ENCODE results near the gene TNFRSF4. TPM values are rescaled to one million over a fixed set of nuclear protein-coding genes. Genes with fewer than 3 reads are reported as not detected.
A peak's percentile ranks its signal among the peaks of the same experiment; 100 is the strongest.

TNFRSF4 gene
- total and polyA plus RNA-seq, 2 of the 13 experiments (the other 11 are each of a cell fraction or from before 2014, with no cell fraction given) = not detected

- no peak overlapping the region for H2AFZ ChIP-seq (ENCODE audit: low read length)
- H3K4me1 ChIP-seq (ENCODE audit: insufficient read depth, low read length) = no peaks in the 10 kb centered on the region
- no peaks in the 10 kb centered on the region for H3K9me3 ChIP-seq (ENCODE audit: low read length)
- intact Hi-C loops (cut with micrococcal nuclease; ENCODE audit: unreplicated experiment) = no loop called here
- 0 out of 2 replicates have a peak, but pooled peaks have one; percentile 61 for TF ChIP-seq HNRNPL (IDR thresholded peaks at IDR 0.05; ENCODE audit: low read depth, low read length)
- no peak for TF ChIP-seq ZNF124 (CRISPR knock-in tag; IDR thresholded peaks at IDR 0.05)
- no peak for TF ChIP-seq TRAFD1 (CRISPR knock-in tag; IDR thresholded peaks at IDR 0.05; ENCODE audit: borderline replicate concordance)
- peak; percentile 15 for TF ChIP-seq AGO2 (optimal IDR thresholded peaks at IDR 0.05; ENCODE audit: low read depth, low read length)
- no peak for FAIRE-seq
- no peak for DNase-seq (ENCODE audit: low spot score)
- ChIA-PET POLR2A (no interaction called here), CTCF (ENCODE audit: low intra/inter-chr PET ratio, low total read pairs) (no interaction called here)
- in situ Hi-C loops (cut with HindIII; ENCODE audit: extremely low pct_ligation_motif_present, low pct_unique_long_range_greater_than_20kb) = no loop called here
- peaks cover 16% of the 10 kb centered on the region for H3K79me2 ChIP-seq (ENCODE audit: insufficient read depth, low read length)
- BruUV-seq (replicated peaks) = no TSS peak
- H4K20me1 ChIP-seq (ENCODE audit: insufficient read depth, low read length) = 0 out of 2 replicates have a peak, but pooled peaks cover 7% of the 10 kb centered on the region
- 98% methylated on average over 8 of the region's 30 CpGs for WGBS (ENCODE audit: low lambda C conversion rate)
- no peak overlapping the region for H3K27ac ChIP-seq (ENCODE audit: extremely low read length, insufficient read depth, low read length)
- H3K9ac ChIP-seq (ENCODE audit: insufficient read depth, low read depth, low read length) = no peak overlapping the region
- peaks cover 33 to 71% of the 10 kb centered on the region in 2 experiments for H3K36me3 ChIP-seq (replicated peaks in 1 of 2; ENCODE audit: control insufficient read depth in 1 of 2, insufficient read depth in 2 of 2, low read length in 2 of 2)
- H3K27me3 ChIP-seq (ENCODE audit: control insufficient read depth in 1 of 2, insufficient read depth in 2 of 2, low read length in 2 of 2) = no peaks in the 10 kb centered on the region
- no peak for ATAC-seq
- H3K4me3 ChIP-seq (replicated peaks in 1 of 3; ENCODE audit: insufficient read depth in 1 of 3, low read depth in 2 of 3, low read length in 3 of 3) = no peak overlapping the region
- H3K4me2 ChIP-seq (ENCODE audit: low read depth, low read length) = no peak overlapping the region
These were observed 8.1 kb upstream of the TNFRSF4 start for GRCh38 chr1:1221887-1222574.

- in situ Hi-C loops (cut with HindIII; ENCODE audit: extremely low pct_ligation_motif_present, low pct_unique_long_range_greater_than_20kb) = no loop called here
- intact Hi-C loops (cut with micrococcal nuclease; ENCODE audit: unreplicated experiment) = no loop called here
- BruUV-seq (replicated peaks) = no TSS peak
- no peaks in the 10 kb centered on the region for H3K27me3 ChIP-seq (ENCODE audit: control insufficient read depth in 1 of 2, insufficient read depth in 2 of 2, low read length in 2 of 2)
- DNase-seq (ENCODE audit: low spot score) = no peak
- no peak overlapping the region for H2AFZ ChIP-seq (ENCODE audit: low read length)
- FAIRE-seq = no peak
- ATAC-seq = no peak
- no peaks in the 10 kb centered on the region for H3K79me2 ChIP-seq (ENCODE audit: insufficient read depth, low read length)
- no peaks in the 10 kb centered on the region for H3K4me1 ChIP-seq (ENCODE audit: insufficient read depth, low read length)
- H3K9me3 ChIP-seq (ENCODE audit: low read length) = no peaks in the 10 kb centered on the region
- H3K27ac ChIP-seq (ENCODE audit: extremely low read length, insufficient read depth, low read length) = no peak overlapping the region
- POLR2A ChIA-PET = no interaction called here
- no peak overlapping the region for H3K9ac ChIP-seq (ENCODE audit: insufficient read depth, low read depth, low read length)
- H4K20me1 ChIP-seq (ENCODE audit: insufficient read depth, low read length) = no peaks in the 10 kb centered on the region
- H3K4me3 ChIP-seq (replicated peaks in 1 of 3; ENCODE audit: insufficient read depth in 1 of 3, low read depth in 2 of 3, low read length in 3 of 3) = no peak overlapping the region
- 94% methylated on average over 24 of the region's 24 CpGs for WGBS (ENCODE audit: low lambda C conversion rate)
- peaks cover 30 to 62% of the 10 kb centered on the region in 2 experiments; a peak in 4 of 5 replicates for H3K36me3 ChIP-seq (replicated peaks in 1 of 2; ENCODE audit: control insufficient read depth in 1 of 2, insufficient read depth in 2 of 2, low read length in 2 of 2)
- no peak overlapping the region for H3K4me2 ChIP-seq (ENCODE audit: low read depth, low read length)
- CTCF ChIA-PET (ENCODE audit: low intra/inter-chr PET ratio, low total read pairs) = no interaction called here
- TF ChIP-seq AKNA (CRISPR knock-in tag; IDR thresholded peaks at IDR 0.05; ENCODE audit: borderline replicate concordance) = no peak
- TF ChIP-seq ZNF782 (CRISPR knock-in tag; IDR thresholded peaks at IDR 0.05; ENCODE audit: borderline replicate concordance) = no peak
- no peak for TF ChIP-seq CCAR2 (optimal IDR thresholded peaks at IDR 0.05; ENCODE audit: low read depth, low read length)
- no peak for TF ChIP-seq MED8 (CRISPR knock-in tag; IDR thresholded peaks at IDR 0.05; ENCODE audit: insufficient replicate concordance)
- TF ChIP-seq CC2D1A (CRISPR knock-in tag; IDR thresholded peaks at IDR 0.05) = no peak
- TF ChIP-seq ZNF777 (CRISPR knock-in tag; IDR thresholded peaks at IDR 0.05) = no peak
These were observed 6.2 kb upstream of the TNFRSF4 start for GRCh38 chr1:1220197-1220596.
